IMR-90 (cell line): ENCODE results near the gene CHL1. TPM values are rescaled to one million over a fixed set of nuclear protein-coding genes. Genes with fewer than 3 reads are reported as not detected.

Experiments
- ATAC-seq: fragments of 200-7000 bp; cut with Tn5 transposase; 2 replicates; pipeline ENCODE4 v1.9.1; 2020; ENCODE audit warnings: low read depth, mild to moderate bottlenecking, moderate library complexity
- BruUV-seq: library from RNA; stranded (reverse); fragments of 400-500 nt; replicated peaks from 2 replicates; lab custom pipeline; 2021; lab: Mats Ljungman, UMichigan
- CTCF ChIA-PET: fragments of 300-600 bp; formaldehyde crosslinking; extraction: SDS; loops from one replicate; lab custom pipeline; 2021; ENCODE audit warnings: antibody characterized with exemption; lab: Yijun Ruan, JAX
- POLR2A ChIA-PET: fragments of 300-600 bp; sonication (Branson Sonifier 250); formaldehyde crosslinking; loops from one replicate; lab custom pipeline; 2022; ENCODE audit warnings: antibody characterized with exemption; ENCODE audit not compliant: unreplicated experiment; lab: Charles Lee
- DNase-seq: peaks from one replicate; pipeline ENCODE4 v3.0.0; 2013
- H2AFZ ChIP-seq: replicated peaks from 2 replicates; pipeline ENCODE3; 2013; ENCODE audit warnings: low read length, mild to moderate bottlenecking; ENCODE audit not compliant: poor library complexity
- H2AK5ac ChIP-seq: 2 replicates; pipeline ENCODE4 v1.6.1; 2013; ENCODE audit warnings: low read depth, low read length, inconsistent platforms
- H2AK9ac ChIP-seq: replicated peaks from 2 replicates; pipeline ENCODE3; 2013; ENCODE audit warnings: mild to moderate bottlenecking, low read depth, low read length, moderate library complexity; ENCODE audit not compliant: poor library complexity
- H2BK120ac ChIP-seq: 2 replicates; pipeline ENCODE4 v1.6.1; 2013; ENCODE audit warnings: low read depth, low read length, inconsistent platforms
- H2BK15ac ChIP-seq: 3 replicates; pipeline ENCODE4 v1.6.1; 2013; ENCODE audit warnings: low read depth, low read length, inconsistent platforms
- H2BK20ac ChIP-seq: 2 replicates; pipeline ENCODE4 v1.6.1; 2013; ENCODE audit warnings: low read depth, mild to moderate bottlenecking, inconsistent platforms, low read length, moderate library complexity
- H2BK5ac ChIP-seq: 2 replicates; pipeline ENCODE4 v1.6.1; 2013; ENCODE audit warnings: mild to moderate bottlenecking, low read depth, low read length, inconsistent platforms; ENCODE audit not compliant: poor library complexity, severe bottlenecking
- H3K14ac ChIP-seq: replicated peaks from 2 replicates; pipeline ENCODE4 v1.6.1; 2013; ENCODE audit warnings: low read depth, low read length, inconsistent platforms
- H3K18ac ChIP-seq: 2 replicates; pipeline ENCODE4 v1.6.1; 2013; ENCODE audit warnings: low read depth, low read length, control low read depth
- H3K23ac ChIP-seq: 2 replicates; pipeline ENCODE4 v1.6.1; 2013; ENCODE audit warnings: low read depth, low read length, inconsistent platforms
- H3K27ac ChIP-seq: 2 replicates; pipeline ENCODE4 v1.5.1; 2013; ENCODE audit warnings: mild to moderate bottlenecking, control low read depth, low read length; ENCODE audit not compliant: insufficient read depth
- H3K27me3 ChIP-seq: 2 replicates; pipeline ENCODE4 v1.6.1; 2013; ENCODE audit warnings: low read length; ENCODE audit not compliant: control insufficient read depth, insufficient read depth
- H3K36me3 ChIP-seq: 2 replicates; pipeline ENCODE4 v1.6.1; 2013; ENCODE audit warnings: low read length, mixed read lengths; ENCODE audit not compliant: control insufficient read depth, insufficient read depth
- H3K4ac ChIP-seq: 2 replicates; pipeline ENCODE4 v1.6.1; 2013; ENCODE audit warnings: low read depth, low read length, inconsistent platforms
- H3K4me1 ChIP-seq: 2 replicates; pipeline ENCODE4 v1.6.1; 2013; ENCODE audit warnings: low read length, mixed read lengths; ENCODE audit not compliant: control insufficient read depth, insufficient read depth
- H3K4me2 ChIP-seq: 2 replicates; pipeline ENCODE4 v1.6.1; 2013; ENCODE audit warnings: low read depth, mild to moderate bottlenecking, control low read depth, low read length, moderate library complexity
- H3K4me3 ChIP-seq: 2 replicates; pipeline ENCODE4 v1.5.1; 2013; ENCODE audit warnings: low read depth, mild to moderate bottlenecking, control low read depth, low read length, moderate library complexity; ENCODE audit not compliant: insufficient read depth
- H3K56ac ChIP-seq: 2 replicates; pipeline ENCODE4 v1.6.1; 2013; ENCODE audit warnings: low read length, inconsistent platforms; ENCODE audit not compliant: insufficient read depth; ENCODE audit errors: extremely low read depth
- H3K79me1 ChIP-seq, 2 experiments: 2 replicates each; pipeline ENCODE4 v1.6.1; 2013; ENCODE audit warnings: low read length in 2 of 2, inconsistent platforms in 1 of 2, low read depth in 1 of 2
- H3K9ac ChIP-seq: 2 replicates; pipeline ENCODE4 v1.6.1; 2013; ENCODE audit warnings: low read depth, low read length, control low read depth
- H3K9me1 ChIP-seq: 2 replicates; pipeline ENCODE4 v1.6.1; 2013; ENCODE audit warnings: low read length, inconsistent platforms; ENCODE audit not compliant: insufficient read depth
- H3K9me3 ChIP-seq: 2 replicates; pipeline ENCODE4 v1.6.1; 2013; ENCODE audit warnings: low read length; ENCODE audit not compliant: control insufficient read depth, insufficient read depth
- H4K20me1 ChIP-seq: 2 replicates; pipeline ENCODE4 v1.6.1; 2013; ENCODE audit warnings: low read length, inconsistent platforms; ENCODE audit not compliant: insufficient read depth
- H4K5ac ChIP-seq: 2 replicates; pipeline ENCODE4 v1.6.1; 2013; ENCODE audit warnings: mild to moderate bottlenecking, low read depth, low read length, control low read depth
- H4K8ac ChIP-seq, 2 experiments: 2 replicates each; pipeline ENCODE4 v1.6.1; 2013; ENCODE audit warnings: low read depth in 2 of 2, low read length in 2 of 2, control low read depth in 1 of 2, inconsistent platforms in 1 of 2
- H4K91ac ChIP-seq: 2 replicates; pipeline ENCODE4 v1.6.1; 2013; ENCODE audit warnings: low read depth, low read length, inconsistent platforms; ENCODE audit not compliant: insufficient read depth
- BHLHE40 ChIP-seq: fragments of 150-350 bp; IDR thresholded peaks from 2 replicates; pipeline ENCODE4 v1.6.1; 2016; ENCODE audit warnings: mild to moderate bottlenecking, low read depth, low read length
- ELK1 ChIP-seq: fragments of 150-350 bp; IDR thresholded peaks from 2 replicates; pipeline ENCODE4 v1.6.1; 2016; ENCODE audit warnings: low read depth, mild to moderate bottlenecking, low read length, moderate library complexity, borderline replicate concordance
- FOS ChIP-seq: fragments of 150-350 bp; IDR thresholded peaks from 2 replicates; pipeline ENCODE4 v1.6.1; 2016; ENCODE audit warnings: low read depth, low read length
- POLR2A ChIP-seq: IDR thresholded peaks from 2 replicates; pipeline ENCODE4 v1.6.1; 2012; ENCODE audit warnings: mild to moderate bottlenecking, low read depth, low read length
- RAD21 ChIP-seq: IDR thresholded peaks from 2 replicates; pipeline ENCODE4 v1.6.1; 2012; ENCODE audit warnings: low read length, improper control_type of control experiment
- RFX5 ChIP-seq: IDR thresholded peaks from 2 replicates; pipeline ENCODE4 v1.8.0; 2012; ENCODE audit warnings: low read depth, mild to moderate bottlenecking, low read length, moderate library complexity
- SMC3 ChIP-seq: fragments of 150-350 bp; IDR thresholded peaks from 2 replicates; pipeline ENCODE4 v1.6.1; 2016; ENCODE audit warnings: low read depth, mild to moderate bottlenecking, antibody characterized with exemption, low read length, moderate library complexity
- WGBS, 2 experiments: methylation state at CpG; one replicate each; pipeline versions ENCODE4 v1.1.5 to v1.1.7; 2013; ENCODE audit warnings: missing lambda C conversion rate in 2 of 2; ENCODE audit not compliant: insufficient read length in 1 of 2; ENCODE audit errors: extremely low coverage in 2 of 2; 5-methylcytosine and 5-hydroxymethylcytosine counted together
- dilution Hi-C: fragments of 300-500 bp; cut with HindIII; formaldehyde crosslinking; loops from one replicate; pipeline ENCODE4 v1.14.3; 2018; ENCODE audit warnings: low sequenced_read_pairs; ENCODE audit not compliant: unreplicated experiment
- in situ Hi-C: fragments of 300-500 bp; cut with MboI; formaldehyde crosslinking; loops from 3 replicates; pipeline ENCODE4 v1.14.3; 2019; ENCODE audit warnings: low sequenced_read_pairs, inconsistent platforms, mixed read lengths
- intact Hi-C: fragments of 100-400 bp; cut with micrococcal nuclease; formaldehyde crosslinking; loops from 2 replicates; pipeline ENCODE4 v1.10.0; 2022
- polyA plus RNA-seq, 3 experiments: library from polyadenylated mRNA; depleted of rRNA; stranded (reverse); fragments of >200 nt; gene quantifications; 2 replicates each; pipeline ENCODE4 v1.2.3, GENCODE V29; 2012; ENCODE audit warnings: low replicate concordance in 1 of 3
- total RNA-seq: library from RNA; depleted of rRNA; stranded (reverse); fragments of >200 nt; gene quantifications from 2 replicates; pipeline ENCODE4 v1.2.3, GENCODE V29; 2012

CHL1 gene
- total and polyA plus RNA-seq, 2 of the 4 experiments (the other 2 are of a cell fraction) = 0.38 to 1.6 TPM

GRCh38 chr3:274927-275326 is 78.4 kb downstream of the CHL1 start:
- TF ChIP-seq SMC3 (no peak), FOS (no peak), BHLHE40 (no peak), RAD21 (no peak), RFX5 (no peak), ELK1 (no peak), POLR2A (no peak)
- Histone ChIP-seq H4K20me1 (no peaks in the 10 kb centered on the region), H3K9me1 (no peaks in the 10 kb centered on the region), H2AK5ac (no peak overlapping the region), H4K91ac (no peak overlapping the region), H2BK5ac (no peak overlapping the region), H3K14ac (no peak overlapping the region), H3K4me3 (no peak overlapping the region), H2BK120ac (no peak overlapping the region), H3K18ac (no peak overlapping the region), H3K27me3 (no peaks in the 10 kb centered on the region), H2BK20ac (no peak overlapping the region), H4K5ac (no peak overlapping the region), H3K4me2 (no peak overlapping the region), H3K79me1 (no peaks in the 10 kb centered on the region), H3K4me1 (no peaks in the 10 kb centered on the region), H2AK9ac (no peak overlapping the region), H3K23ac (no peak overlapping the region), H4K8ac (no peak overlapping the region), H3K9ac (no peak overlapping the region), H3K4ac (no peak overlapping the region), H3K56ac (no peak overlapping the region), H3K27ac (no peak overlapping the region), H3K36me3 (no peaks in the 10 kb centered on the region), H3K9me3 (no peaks in the 10 kb centered on the region), H2AFZ (no peak overlapping the region), H2BK15ac (no peak overlapping the region)
- no TSS peak for BruUV-seq
- in situ Hi-C loops (no loop called here), intact Hi-C loops (no loop called here), dilution Hi-C loops (no loop called here)
- ATAC-seq = no peak
- no peak for DNase-seq
- WGBS, 2 experiments = no CpG with 5 or more reads among the region's 2 CpGs
- ChIA-PET CTCF (interaction anchor here (1.3 kb wide), 1 partner anchor 10 kb away, joined by 3 read pairs; no protein-coding TSS in a partner anchor), POLR2A (no interaction called here)
